Measurements from ENCODE around the gene PTMA.
"Not testable (repeated sequence)": the region's sequence is repeated elsewhere in the genome, so short reads cannot be mapped to it uniquely, and the experiment has no call there.

The PTMA gene

GRCh38 chr2:231717281-231718171, 9.2 kb downstream of the PTMA start:
- peak; percentile 10 for DNase-seq

- DNase-seq = no peak
Observed at GRCh38 chr2:231718799-231719198, 10.5 kb downstream of the PTMA start.

GRCh38 chr2:231720292-231720986, 12.1 kb downstream of the PTMA start:
- DNase-seq = no peak

GRCh38 chr2:231720987-231721966, 13.0 kb downstream of the PTMA start:
- DNase-seq = no peak

GRCh38 chr2:231722721-231723307, 14.5 kb downstream of the PTMA start:
- no peak for DNase-seq

- DNase-seq = no peak
Observed at GRCh38 chr2:231725476-231725875, 17.2 kb downstream of the PTMA start.

- DNase-seq = no peak
Observed at GRCh38 chr2:231726276-231726675, 18.0 kb downstream of the PTMA start.

GRCh38 chr2:231727621-231728020, 19.3 kb downstream of the PTMA start:
- no peak for DNase-seq

- DNase-seq = no peak
Observed at GRCh38 chr2:231732604-231733003, 24.3 kb downstream of the PTMA start.

- DNase-seq = no peak
Observed at GRCh38 chr2:231737761-231738160, 29.4 kb downstream of the PTMA start.

GRCh38 chr2:231743376-231744116, 35.2 kb downstream of the PTMA start:
- no peak for DNase-seq

GRCh38 chr2:231745303-231746038, 37.1 kb downstream of the PTMA start:
- DNase-seq = no peak

GRCh38 chr2:231748153-231748896, 40.0 kb downstream of the PTMA start:
- not testable (repeated sequence) for DNase-seq

GRCh38 chr2:231749016-231749415, 40.7 kb downstream of the PTMA start:
- DNase-seq = not testable (repeated sequence)

- DNase-seq = no peak
Observed at GRCh38 chr2:231751042-231751815, 42.9 kb downstream of the PTMA start.

- no peak for DNase-seq
Observed at GRCh38 chr2:231752061-231752460, 43.7 kb downstream of the PTMA start.

- DNase-seq = no peak
Observed at GRCh38 chr2:231761735-231762134, 53.4 kb downstream of the PTMA start.

Measured in central memory CD4-positive, alpha-beta T cell (primary cell).